ENCODE measurements around the gene INTS15. TPM values are rescaled to one million over a fixed set of nuclear protein-coding genes. Genes with fewer than 3 reads are reported as not detected.
"Not testable (repeated sequence)": the region's sequence is repeated elsewhere in the genome, so short reads cannot be mapped to it uniquely, and the experiment has no call there.

INTS15 gene
- total RNA-seq, 1 experiment from 2014 or later, result 29.6 TPM

- Mint-ChIP-seq H3K27me3 (ENCODE audit: insufficient read depth, unreplicated experiment) (no peaks in the 10 kb centered on the region), H3K4me1 (ENCODE audit: low read depth, unreplicated experiment) (peaks cover 10% of the 10 kb centered on the region), H3K27ac (ENCODE audit: unreplicated experiment) (peak overlapping the region; percentile 96), H3K4me3 (ENCODE audit: unreplicated experiment) (peak overlapping the region; percentile 92), H3K36me3 (ENCODE audit: insufficient read depth, unreplicated experiment) (peaks cover 44% of the 10 kb centered on the region), H3K9me3 (ENCODE audit: unreplicated experiment) (no peaks in the 10 kb centered on the region)
- ChIA-PET CTCF (no interaction called here), POLR2A (no interaction called here)
- peaks cover 12% of the 10 kb centered on the region for H3K4me1 ChIP-seq
- no peak for DNase-seq
- no peaks in the 10 kb centered on the region; the same call in 1 of the 2 replicates for H3K36me3 ChIP-seq (ENCODE audit: control insufficient read depth, insufficient read depth, low read length)
- intact Hi-C loops (cut with micrococcal nuclease; ENCODE audit: unreplicated experiment), result loop anchor here (5.0 kb wide), 1 partner anchor 62 kb away; no protein-coding TSS in a partner anchor
- no peak for TF ChIP-seq CTCF (IDR thresholded peaks at IDR 0.05; ENCODE audit: insufficient read depth in 1 of 2, low read depth in 1 of 2, low read length in 1 of 2, severe bottlenecking in 1 of 2, unreplicated experiment in 1 of 2)
- H3K27me3 ChIP-seq (replicated peaks; ENCODE audit: control insufficient read depth, insufficient read depth, low read length), result no peaks in the 10 kb centered on the region
- no TSS peak for BruUV-seq (replicated peaks)
- H3K4me3 ChIP-seq (ENCODE audit: low read depth, low read length), result no peak overlapping the region
- H3K9me3 ChIP-seq, result no peaks in the 10 kb centered on the region
Measured at GRCh38 chr7:6579446-6579845, 10.4 kb upstream of the INTS15 start.

- intact Hi-C loops (cut with micrococcal nuclease; ENCODE audit: unreplicated experiment), result loop anchor here (5.0 kb wide), 1 partner anchor 271 kb away; no protein-coding TSS in a partner anchor
- H3K4me1 ChIP-seq, result not testable (repeated sequence)
Measured at GRCh38 chr7:6585746-6586432, 3.9 kb upstream of the INTS15 start.

GRCh38 chr7:6588566-6588965 is 1.3 kb upstream of the INTS15 start:
- no peak for DNase-seq
- TF ChIP-seq CTCF (IDR thresholded peaks at IDR 0.05; ENCODE audit: insufficient read depth in 1 of 2, low read depth in 1 of 2, low read length in 1 of 2, severe bottlenecking in 1 of 2, unreplicated experiment in 1 of 2), result no peak
- POLR2A ChIA-PET, result no interaction called here
- intact Hi-C loops (cut with micrococcal nuclease; ENCODE audit: unreplicated experiment), result loop anchor here (5.0 kb wide), 1 partner anchor 269 kb away; no protein-coding TSS in a partner anchor
- Histone ChIP-seq H3K4me3 (ENCODE audit: low read depth, low read length) (no peak overlapping the region), H3K27me3 (replicated peaks; ENCODE audit: control insufficient read depth, insufficient read depth, low read length) (no peaks in the 10 kb centered on the region), H3K9me3 (no peaks in the 10 kb centered on the region), H3K36me3 (ENCODE audit: control insufficient read depth, insufficient read depth, low read length) (no peaks in the 10 kb centered on the region; the same call in none of the 2 replicates), H3K4me1 (peaks cover 4% of the 10 kb centered on the region; the same call in 1 of the 2 replicates)
- no TSS peak for BruUV-seq (replicated peaks)
- Mint-ChIP-seq H3K9me3 (ENCODE audit: unreplicated experiment) (no peaks in the 10 kb centered on the region), H3K4me3 (ENCODE audit: unreplicated experiment) (peak overlapping the region; percentile 77), H3K27me3 (ENCODE audit: insufficient read depth, unreplicated experiment) (no peaks in the 10 kb centered on the region), H3K36me3 (ENCODE audit: insufficient read depth, unreplicated experiment) (peaks cover 66% of the 10 kb centered on the region), H3K4me1 (ENCODE audit: low read depth, unreplicated experiment) (no peaks in the 10 kb centered on the region), H3K27ac (ENCODE audit: unreplicated experiment) (no peak overlapping the region)
- CTCF ChIA-PET, result interaction anchor here (0.6 to 2.9 kb wide), 2 partner anchors 32 to 73 kb away, joined by 3 to 10 read pairs; no protein-coding TSS in a partner anchor

More at GRCh38 chr7:6585746-6586432, 3.9 kb upstream of the INTS15 start:
- DNase-seq; POLR2A ChIA-PET; CTCF ChIA-PET; H3K4me3 Mint-ChIP-seq (ENCODE audit: unreplicated experiment); BruUV-seq (replicated peaks); H3K36me3 ChIP-seq (ENCODE audit: control insufficient read depth, insufficient read depth, low read length); H3K27ac Mint-ChIP-seq (ENCODE audit: unreplicated experiment); H3K9me3 ChIP-seq; H3K4me1 Mint-ChIP-seq (ENCODE audit: low read depth, unreplicated experiment); H3K27me3 Mint-ChIP-seq (ENCODE audit: insufficient read depth, unreplicated experiment); H3K4me3 ChIP-seq (ENCODE audit: low read depth, low read length); H3K9me3 Mint-ChIP-seq (ENCODE audit: unreplicated experiment); H3K27me3 ChIP-seq (replicated peaks; ENCODE audit: control insufficient read depth, insufficient read depth, low read length): not testable (repeated sequence)
- H3K36me3 Mint-ChIP-seq (ENCODE audit: insufficient read depth, unreplicated experiment), result peaks cover 60% of the 10 kb centered on the region

All from Caco-2 (cell line).